HG03439 (cell line): Measurements from ENCODE around the gene CD2AP.
"Not testable (repeated sequence)": the region's sequence is repeated elsewhere in the genome, so short reads cannot be mapped to it uniquely, and the experiment has no call there.

Experiments used
- ATAC-seq: cut with Tn5 transposase; IDR thresholded peaks from one replicate; pipeline ENCODE4 v1.9.1; 2021; ENCODE audit warnings: mild to moderate bottlenecking, moderate library complexity; ENCODE audit not compliant: unreplicated experiment

Gene CD2AP

DNA sequence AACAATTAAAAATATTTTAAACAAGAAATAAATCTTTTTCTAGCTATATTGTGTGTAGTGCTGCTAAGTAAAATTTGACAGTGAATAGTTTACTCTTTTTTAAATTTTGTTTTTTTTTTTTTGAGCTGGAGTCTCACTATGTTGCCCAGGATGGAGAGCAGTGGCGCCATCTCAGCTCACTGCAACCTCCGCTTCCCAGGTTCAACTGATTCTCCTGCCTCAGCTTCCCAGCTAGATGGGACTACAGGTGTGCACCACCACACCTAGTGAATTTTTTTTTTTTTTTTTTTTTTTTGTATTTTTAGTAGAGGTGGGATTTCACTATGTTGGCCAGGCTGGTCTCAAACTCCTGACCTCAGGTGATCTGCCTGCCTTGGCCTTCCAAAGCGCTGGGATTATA, 75.7 kb downstream of the CD2AP start:
- not testable (repeated sequence) for ATAC-seq

DNA sequence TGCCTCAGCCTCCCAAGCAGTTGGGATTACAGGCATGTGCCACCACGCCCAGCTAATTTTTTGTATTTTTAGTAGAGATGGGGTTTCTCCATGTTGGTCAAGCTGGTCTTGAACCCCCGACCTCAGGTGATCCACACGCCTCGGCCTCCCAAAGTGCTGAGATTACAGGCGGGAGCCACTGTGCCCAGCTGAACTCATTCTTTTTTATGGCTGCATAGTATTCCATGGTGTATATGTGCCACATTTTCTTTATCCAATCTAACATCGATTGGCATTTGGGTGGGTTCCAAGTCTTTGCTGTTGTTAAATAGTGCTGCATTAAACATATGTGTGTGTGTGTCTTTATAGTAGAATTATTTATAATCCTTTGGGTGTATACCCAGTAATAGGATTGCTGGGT, 78.9 kb downstream of the CD2AP start:
- ATAC-seq: not testable (repeated sequence)

DNA sequence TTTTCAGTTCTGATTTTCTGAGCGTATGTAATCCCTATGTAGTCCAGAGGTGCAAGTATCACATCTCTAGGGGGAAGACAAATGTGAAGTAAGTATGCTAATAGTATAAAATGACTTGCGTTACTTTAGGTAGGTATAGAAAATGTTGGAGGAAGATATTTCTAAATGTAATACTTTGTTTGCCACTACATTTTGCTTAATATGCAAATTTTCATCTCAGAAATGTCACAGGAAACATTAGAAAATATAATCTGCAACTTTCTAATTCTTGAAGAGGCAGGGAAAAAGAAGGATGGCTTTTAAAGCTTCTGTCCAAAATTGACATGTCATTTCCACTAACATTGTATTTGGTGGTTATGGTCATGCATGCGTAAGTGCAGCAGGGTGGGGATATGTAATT, 85.6 kb downstream of the CD2AP start:
- ATAC-seq: no peak

DNA sequence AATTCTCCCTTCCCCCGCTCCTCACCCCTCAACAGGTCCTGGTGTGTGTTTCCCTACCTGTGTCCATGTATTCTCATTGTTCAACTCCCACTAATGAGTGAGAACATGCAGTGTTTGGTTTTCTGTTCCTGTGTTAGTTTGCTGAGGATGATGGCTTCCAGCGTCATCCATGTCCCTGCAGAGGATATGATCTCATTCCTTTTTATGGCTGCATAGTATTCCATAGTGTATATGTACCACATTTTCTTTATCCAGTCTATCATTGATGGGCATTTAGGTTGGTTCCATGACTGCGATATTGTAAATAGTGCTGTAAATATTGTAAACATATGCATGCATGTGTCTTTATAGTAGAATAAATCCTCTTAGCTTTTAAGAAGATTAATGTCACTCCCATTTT, 89.0 kb downstream of the CD2AP start:
- not testable (repeated sequence) for ATAC-seq

DNA sequence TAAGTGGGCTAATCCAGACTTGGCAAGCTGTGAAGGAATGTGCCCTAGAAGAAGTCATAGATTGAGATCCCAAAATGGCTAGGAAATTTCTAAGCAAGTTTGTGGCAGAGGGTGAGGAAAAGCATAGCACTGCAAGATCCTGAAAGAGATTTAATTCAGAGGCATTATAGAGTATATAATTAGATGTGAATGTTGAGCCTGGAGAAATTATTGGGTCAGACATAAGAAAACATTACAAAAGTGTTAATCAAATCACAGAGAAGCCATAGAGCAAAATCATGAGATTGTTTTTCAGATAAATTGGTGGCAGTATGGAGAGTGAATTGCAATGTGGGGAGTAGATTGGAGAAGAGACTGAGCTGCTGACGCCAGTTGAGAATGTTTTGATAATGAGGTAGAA, 90.0 kb downstream of the CD2AP start:
- ATAC-seq: no peak

DNA sequence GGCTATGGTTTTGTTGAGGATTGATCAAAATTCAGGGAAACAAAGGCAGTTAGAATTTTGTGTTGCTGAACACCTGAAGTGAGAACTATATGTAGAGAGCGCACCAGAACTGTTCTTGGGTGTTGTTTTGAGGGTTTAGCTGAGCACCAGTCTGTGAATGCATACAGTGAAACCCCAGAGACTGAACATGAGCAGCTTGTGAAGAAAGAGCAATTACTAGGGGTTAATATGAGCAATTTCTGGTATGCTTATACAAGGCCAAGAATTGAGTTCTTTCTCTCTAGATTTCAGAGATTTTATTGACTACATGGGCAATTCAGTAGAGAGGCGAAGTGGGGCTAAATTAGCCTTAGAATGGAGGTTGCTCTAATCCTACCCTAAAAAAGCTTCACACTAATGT, 93.9 kb downstream of the CD2AP start:
- no peak for ATAC-seq

DNA sequence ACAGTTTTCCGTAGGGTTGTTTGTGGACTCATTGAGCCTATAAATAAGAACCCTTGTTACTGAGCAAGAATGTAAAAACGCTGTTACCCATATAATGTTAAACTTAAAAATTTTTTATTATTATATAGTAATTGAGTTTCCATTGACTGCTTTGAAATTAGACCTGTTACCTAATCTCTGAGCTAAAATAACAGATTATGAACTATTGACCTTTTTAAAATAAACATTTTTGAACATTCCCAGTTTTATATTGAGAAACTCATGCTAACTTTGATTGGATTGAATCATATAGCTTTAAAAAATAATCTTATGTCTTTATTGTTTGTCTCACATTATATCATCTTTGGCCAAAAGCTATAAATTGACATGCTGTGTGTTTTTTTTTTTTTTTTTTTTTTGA, 95.5 kb downstream of the CD2AP start:
- ATAC-seq: no peak

DNA sequence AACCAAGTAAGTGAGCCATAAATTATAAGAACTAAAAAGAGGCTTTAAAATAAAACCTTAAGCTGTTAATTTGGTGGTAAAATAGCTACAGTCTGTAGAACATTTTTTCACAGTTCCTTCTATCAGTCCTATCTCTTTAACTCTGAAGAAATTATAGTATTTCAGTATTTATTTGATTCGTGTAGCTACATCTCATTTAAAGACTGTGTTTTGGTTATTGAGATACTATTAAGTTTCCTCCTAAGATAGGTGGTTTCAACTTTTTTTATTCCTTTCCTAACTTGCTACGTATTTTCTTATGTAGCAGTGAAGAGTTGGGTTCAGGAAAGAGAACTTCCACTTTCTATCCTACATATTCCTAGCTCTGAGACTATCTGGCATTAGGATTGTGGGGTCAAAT, 97.2 kb downstream of the CD2AP start:
- no peak for ATAC-seq

DNA sequence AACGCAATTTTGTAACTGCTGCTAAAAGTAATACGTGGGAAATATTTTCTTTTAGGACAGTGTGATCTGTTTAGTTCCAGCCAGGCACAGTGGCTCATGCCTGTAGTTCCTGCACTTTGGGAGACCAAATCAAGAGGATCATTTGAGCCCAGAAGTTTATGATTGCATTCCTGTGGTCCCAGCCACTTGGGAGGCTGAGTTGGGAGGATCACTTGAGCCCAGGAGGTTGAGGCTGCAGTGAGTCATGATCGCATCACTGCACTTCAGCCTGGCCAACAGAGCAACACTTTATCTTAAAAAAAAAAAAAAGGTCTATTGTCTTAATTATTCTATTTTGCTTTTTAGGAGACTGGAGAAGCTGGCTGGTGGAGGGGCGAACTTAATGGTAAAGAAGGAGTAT, 101.5 kb downstream of the CD2AP start:
- ATAC-seq: no peak

DNA sequence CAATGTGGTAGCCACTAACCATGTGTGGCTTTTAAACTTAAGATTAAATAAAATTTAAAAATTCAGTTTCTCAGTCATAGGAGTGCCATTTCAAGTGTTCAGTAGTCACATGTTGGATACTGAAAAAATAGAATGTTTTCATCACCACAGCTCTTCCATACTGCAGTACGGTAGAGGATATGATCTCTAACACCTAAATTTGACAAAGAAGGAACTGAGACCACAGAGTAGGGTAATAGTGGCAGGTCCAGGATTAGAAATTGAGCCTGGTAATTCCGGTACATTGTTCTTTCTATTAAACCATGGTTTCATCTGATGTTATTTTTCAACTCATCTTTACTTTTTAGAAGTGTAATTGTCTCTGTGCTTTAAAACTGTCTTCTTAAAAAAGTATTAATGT, 104.0 kb downstream of the CD2AP start:
- ATAC-seq: no peak

DNA sequence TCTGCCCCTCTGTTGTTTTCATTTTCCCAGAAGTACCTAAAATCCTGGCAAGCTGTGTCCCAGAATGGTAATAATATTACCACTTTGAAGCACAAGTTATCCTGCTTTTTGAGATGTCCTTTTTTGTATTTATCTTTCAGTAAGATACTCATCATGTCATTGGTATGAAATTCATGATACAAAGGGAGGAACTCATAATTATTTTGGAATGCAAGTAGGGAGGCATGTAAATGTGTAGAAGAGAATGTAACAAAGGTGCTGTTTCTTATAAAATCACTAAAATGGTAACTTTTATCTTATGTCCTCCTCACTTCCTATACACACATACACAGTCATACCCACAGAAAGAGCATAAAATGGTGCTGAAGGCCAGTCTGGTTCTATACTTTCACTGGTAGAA, 109.9 kb downstream of the CD2AP start:
- no peak for ATAC-seq

DNA sequence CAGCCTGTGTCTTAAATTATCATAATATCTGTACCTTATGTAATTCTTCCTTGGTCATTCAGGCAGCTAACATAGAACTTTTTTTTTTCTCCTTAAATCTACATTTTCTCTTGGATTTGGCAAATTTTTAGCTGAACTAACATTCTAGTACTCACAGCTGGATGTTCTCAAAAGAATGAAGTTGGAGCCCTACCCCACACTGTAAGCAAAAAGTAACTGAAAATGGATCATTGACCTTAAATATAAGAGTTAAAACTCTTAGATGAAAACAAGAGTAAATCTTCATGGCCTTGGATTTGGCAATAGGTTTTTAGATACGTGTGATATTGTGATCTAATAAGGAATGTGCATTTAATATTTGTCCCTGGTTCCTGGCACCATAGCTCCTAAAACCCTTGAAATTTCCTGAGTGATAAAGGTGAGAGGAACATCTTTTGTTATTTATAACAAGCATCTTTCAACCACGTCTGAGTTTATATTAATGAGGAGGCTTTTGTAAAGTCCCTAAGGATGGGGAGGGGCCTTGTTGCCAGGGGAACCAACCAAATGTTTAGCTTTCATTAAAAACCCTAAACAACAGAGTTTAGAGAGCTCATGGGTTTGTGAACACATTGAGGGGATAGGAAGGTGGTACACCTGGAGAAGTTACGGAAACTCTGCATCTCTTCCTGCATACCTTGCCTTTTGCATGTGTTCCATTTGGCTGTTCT, 114.7 kb downstream of the CD2AP start:
- no peak for ATAC-seq

DNA sequence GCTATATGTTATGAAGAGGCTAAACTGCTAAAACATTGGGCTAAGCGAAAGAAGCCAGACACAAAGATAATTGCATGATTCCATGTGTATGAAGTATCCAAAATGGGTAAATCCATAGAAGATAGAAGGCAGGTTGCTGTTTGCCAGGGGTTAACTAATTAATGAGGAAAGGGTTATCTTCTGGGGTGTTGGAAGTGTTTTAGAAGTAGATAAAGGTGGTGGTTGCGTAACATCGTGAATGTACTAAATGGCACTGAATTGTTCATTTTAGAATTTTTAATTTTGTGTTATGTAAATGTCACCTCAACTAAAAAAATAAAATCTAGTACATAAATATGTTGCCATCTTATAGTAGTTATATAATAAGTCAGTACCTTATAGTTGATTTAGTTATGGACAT, 116.4 kb downstream of the CD2AP start:
- no peak for ATAC-seq

DNA sequence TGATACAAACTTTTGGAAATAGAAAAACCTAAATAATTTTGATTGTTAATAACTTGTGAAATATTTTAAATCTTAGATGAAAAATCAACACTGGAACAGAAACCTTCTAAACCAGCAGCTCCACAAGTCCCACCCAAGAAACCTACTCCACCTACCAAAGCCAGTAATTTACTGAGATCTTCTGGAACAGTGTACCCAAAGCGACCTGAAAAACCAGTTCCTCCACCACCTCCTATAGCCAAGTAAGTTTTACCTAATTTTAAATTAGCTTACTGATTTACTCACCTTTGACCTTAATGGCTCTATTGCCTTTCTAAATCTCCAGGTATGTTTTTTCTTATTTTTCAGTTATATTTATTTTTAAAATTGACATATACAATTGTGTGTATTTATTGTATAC, 118.2 kb downstream of the CD2AP start:
- no peak for ATAC-seq

DNA sequence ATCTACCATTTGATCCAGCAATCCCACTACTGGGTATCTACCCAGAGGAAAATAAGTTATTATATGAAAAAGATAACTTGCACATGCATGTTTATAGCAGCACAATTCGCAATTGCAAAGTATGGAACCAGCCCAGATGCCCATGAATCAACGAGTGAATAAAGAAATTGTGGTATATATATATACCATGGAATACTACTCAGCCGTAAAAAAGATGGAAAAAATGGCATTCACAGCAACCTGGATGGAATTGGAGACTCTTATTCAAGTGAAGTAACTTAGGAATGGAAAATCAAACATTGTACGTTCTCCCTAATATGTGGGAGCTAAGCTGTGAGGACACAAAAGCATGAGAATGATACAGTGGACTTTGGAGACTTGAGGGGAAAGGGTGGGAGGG, 120.8 kb downstream of the CD2AP start:
- ATAC-seq: no peak

DNA sequence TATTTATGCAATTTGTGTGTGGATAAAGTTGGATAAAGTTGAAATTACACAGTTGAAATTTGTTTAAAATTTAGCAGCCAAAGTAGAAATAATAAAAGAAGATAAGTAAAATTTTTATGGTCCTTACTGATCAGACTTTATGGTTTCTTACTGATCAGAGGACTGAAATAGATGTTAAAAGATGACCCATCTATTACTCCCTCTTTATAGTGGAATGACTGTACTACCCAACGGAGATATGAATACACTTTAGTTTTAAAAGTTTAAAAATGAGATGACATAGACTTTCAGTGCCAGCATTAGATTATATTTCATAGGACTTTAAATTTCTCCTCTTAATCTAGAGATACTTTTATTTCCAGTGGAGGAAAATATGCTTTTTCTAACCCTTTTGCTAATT, 121.9 kb downstream of the CD2AP start:
- ATAC-seq: no peak

DNA sequence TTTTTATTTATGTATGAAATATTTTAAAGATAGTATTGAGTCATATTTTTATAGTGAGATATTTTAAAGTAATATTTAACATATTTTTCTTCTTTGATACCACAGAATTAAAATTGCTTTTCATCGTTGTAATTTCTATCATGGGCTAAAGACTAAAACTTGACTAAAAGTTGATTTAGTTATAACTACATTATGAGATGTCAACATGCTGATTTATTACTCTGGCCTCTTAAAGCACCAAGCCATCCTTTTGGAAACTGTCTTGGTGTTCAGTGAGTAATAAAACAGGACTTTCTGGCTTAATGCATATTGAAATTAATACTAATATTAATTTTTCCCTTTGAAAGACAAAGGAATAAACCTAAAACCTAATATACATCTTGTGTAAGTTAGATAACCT, 125.6 kb downstream of the CD2AP start:
- ATAC-seq: no peak

DNA sequence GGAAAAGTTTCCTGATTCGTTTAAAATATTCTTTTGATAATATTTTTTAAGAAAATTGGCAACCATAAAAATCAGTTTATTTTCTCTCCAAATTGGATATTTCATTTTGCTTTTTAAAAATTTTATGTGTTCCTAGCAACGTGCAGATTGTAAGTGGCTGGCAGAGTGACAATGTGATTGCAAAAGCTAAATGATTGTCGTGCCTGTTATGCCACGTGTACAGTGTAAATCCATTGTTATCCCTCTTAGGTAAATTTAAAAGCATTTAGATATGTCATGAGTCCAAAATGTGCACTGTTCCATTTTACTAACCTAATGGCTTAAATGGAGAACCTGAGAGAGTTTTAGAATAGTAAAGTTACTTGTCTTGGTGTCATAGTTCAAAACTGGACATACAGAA, 126.4 kb downstream of the CD2AP start:
- ATAC-seq: no peak

DNA sequence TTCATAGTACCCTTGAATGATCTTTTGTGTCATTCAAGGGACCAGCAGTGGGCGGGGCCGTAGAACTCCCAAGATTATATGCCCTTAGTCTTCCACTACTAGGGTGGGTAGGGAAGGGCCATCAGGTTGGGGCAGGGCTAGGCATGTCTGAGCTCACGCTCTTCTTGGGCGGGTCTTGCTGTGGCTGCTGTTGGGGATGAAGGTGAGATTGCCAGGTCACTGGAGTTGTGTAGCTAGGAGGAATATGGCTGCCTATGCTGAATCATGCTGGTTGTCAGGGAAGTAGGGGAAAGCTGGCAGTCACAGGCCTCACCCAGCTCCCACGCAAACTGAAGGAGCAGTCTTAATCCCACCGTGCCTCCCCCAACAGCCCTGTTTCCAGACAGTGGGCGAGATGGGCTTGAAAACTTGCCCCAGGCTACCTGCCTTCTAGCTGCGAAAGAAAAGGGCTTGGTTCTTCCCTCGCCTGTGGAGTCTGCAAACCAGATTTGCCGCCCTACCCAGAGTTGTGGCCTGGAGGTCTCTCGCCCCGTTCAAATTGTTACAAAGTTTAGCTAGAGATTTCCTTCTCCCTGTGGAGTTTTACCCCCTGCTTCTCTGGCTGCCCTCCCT, 144.4 kb downstream of the CD2AP start:
- no peak for ATAC-seq

DNA sequence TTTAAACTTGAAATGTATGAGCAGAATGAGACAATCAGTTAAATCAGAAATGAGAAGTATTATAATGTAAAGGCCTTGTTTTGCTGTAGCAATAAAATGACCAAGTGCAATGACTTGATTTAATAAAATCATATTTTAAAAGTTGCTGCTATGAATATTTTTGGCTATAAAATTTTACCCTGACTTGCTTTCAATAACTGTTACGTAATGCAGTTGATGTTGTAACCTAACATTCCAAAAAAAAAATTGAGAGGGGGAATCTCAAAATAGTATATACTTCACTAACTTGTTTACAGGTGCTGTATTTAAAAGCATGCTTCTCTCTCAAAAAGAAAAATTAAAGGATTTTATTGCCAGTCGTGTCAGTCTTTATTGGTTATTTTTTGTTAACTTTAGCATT, 149.2 kb downstream of the CD2AP start:
- ATAC-seq: no peak

DNA sequence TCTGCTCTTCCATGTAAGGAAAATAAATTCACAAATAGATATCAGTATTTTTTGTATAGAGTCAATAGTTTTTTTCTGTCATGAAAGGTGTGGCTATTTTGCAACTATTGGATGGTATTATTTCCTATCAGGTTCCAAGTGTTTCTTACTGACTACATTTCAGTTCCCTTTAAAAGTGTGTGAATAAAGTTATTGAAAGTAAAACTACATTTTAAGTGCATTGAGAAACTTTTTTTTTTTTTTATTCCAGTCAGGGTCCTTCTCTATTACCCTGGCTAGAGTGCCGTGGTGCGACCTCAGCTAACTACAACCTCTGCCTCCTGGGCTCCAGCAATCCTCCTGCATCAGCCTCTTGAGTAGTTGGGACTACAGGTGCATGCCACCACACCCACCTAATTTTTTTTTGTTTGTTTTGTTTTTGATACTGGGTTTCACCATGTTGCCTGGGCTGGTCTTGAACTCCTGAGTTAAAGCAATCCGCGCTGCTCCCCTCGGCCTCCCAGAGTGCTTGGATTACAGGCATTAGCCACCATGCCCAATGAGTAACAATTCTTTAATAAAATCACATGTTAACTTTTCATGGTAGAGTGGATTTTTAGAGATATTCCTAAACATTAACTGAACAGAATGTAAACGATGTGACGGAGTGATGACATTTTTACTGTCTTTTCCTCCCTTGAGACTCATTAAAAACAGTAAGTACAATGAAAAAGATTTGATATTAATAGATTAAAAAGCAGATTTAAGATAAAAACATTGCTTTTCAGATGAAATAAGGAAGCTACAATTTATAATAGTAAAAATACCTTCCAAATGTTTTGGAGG, 151.1 kb downstream of the CD2AP start:
- no peak for ATAC-seq

DNA sequence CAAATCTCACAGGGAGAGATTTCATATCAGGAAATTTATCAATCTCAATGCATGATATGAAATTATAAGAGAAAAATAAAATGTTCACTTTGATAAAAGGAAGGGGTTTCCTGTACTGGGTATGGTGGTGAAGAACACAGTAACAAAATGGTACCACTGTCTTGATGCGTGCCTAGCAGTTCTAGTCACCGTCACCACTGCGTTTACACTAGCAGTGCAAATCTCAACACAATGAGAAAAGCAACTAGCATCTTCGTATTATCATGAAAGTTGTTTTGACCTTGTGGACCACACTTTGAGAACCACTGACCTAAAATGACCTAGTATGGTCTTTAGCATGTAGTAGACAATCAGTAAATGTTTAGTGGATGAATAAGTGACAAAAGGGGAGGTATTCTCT, 152.4 kb downstream of the CD2AP start:
- no peak for ATAC-seq
